Measurements from ENCODE around the gene LYZL6.
"Not testable (repeated sequence)": the region's sequence is repeated elsewhere in the genome, so short reads cannot be mapped to it uniquely, and the experiment has no call there.

LYZL6 gene

DNA sequence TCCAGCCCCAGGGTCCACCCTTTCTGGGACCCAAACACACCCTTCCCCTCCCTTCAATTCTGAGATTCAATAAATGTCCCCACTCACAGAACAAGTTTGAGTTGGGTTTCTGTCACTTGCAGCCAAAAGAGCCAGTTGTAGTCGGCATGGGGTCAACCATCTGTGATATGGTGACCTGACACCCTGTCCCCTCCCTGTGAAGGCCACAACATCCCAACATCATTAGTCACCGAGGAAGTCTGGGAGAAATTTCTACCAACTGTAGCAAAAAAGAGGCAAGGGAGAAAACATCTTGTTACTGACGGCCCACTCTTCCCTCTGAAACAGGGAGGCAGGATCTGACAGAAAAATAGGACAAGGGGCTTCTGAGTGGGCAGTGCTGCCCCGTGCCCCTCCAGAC, 638 bp upstream of the LYZL6 start:
- DNase-seq: no peak

DNA sequence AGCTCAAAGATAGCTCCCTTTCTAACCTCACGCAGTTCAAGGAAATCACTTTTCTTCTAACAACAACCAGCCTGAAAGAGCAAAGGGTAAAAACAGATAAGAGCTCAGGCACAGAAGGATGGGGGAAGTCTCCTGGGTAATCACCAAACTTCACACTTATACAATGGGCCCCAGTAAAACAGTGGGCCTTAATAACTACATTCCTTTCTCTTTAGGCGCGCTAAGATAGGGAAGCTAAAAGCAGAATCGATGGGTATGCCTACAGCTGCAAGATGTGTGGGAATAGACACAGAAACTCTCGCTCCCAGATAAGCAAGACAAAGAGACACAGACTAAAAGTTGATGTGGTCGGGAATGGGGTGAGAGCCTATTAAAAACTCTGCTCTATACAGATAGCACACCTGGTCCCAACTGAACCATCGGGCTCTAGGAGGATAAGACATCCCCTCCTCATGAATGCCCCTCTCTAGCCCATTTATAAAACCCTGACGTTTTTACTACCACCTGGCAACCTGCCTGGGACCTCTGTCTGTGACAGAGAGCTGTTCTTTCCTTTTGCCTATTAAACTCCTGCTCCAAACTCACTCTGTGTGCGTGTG, 826 bp downstream of the LYZL6 start:
- DNase-seq: no peak

DNA sequence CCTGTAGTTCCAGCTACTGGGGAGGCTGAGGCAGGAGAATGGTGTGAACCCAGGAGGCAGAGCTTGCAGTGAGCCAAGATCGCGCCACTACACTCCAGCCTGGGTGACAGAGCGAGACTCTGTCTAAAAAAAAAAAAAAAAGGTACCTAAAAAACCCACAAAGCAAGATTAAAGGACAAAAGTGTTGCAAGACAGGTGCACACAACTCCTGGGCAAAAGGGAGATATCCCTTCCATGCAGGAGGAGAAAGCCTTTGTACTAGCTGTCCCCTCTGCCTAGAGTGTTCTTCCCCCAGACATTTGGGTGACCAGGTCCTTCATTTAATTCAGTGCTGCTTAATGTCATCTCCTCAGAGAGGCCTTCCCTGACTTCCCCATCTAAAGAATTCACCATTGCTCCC, 5.0 kb downstream of the LYZL6 start:
- DNase-seq: not testable (repeated sequence)

DNA sequence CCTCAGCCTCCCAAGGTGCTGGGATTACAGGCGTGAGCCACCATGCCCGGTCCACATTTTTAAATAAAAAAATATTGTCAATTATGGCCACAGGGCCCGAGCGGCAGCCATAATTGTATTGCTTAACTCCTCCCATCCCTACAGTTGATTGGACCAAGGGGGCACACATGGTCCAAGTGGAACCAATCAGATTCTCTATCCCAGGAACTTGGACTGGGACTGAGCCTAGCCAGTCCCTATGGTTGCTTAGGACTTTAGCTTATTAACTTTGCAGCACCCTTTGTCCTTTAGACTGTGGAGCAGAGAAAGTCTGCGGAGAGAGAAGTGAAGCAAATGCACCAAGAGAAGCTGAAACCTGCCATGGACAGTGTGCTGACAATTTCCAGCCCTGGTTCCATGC, 7.5 kb downstream of the LYZL6 start:
- no peak for DNase-seq

DNA sequence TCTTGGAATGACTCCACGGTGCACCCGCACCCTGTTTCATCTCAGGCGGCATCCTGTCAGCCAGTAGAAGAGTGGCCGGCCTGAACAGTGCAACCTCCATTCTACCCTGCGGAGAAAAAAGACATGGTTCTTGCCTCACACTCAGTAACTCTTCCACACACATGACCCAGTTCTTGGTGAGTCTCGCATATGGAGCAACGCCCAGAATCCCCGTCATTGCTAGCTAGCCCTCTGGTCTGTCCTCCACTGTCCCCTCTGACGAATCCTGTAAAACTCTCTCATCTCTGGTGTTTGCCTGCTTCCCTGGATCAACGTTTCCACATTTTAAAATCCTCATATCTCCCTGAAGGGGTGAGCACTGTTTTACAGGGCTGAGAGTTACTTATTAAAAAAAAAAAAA, 8.8 kb downstream of the LYZL6 start:
- no peak for DNase-seq

DNA sequence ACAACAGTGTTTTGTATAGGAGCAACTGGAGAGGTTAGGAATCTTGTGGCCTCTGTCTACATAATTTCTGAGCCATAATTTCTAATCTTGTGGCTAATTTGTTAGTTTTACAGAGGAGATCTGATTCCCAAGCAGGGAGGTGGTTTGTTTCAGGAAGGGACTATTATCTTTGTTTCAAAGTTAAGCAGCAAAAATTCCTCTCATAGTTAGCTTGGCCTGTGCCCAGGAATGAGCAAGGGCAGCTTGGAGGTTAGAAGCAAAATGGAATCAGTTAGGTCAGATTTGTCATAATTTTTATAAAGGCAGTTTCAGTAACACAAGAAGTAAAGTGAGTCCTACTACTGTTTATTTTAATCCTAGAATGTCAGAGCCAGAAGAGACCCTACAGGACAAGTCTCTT, 10.9 kb downstream of the LYZL6 start:
- DNase-seq: no peak

DNA sequence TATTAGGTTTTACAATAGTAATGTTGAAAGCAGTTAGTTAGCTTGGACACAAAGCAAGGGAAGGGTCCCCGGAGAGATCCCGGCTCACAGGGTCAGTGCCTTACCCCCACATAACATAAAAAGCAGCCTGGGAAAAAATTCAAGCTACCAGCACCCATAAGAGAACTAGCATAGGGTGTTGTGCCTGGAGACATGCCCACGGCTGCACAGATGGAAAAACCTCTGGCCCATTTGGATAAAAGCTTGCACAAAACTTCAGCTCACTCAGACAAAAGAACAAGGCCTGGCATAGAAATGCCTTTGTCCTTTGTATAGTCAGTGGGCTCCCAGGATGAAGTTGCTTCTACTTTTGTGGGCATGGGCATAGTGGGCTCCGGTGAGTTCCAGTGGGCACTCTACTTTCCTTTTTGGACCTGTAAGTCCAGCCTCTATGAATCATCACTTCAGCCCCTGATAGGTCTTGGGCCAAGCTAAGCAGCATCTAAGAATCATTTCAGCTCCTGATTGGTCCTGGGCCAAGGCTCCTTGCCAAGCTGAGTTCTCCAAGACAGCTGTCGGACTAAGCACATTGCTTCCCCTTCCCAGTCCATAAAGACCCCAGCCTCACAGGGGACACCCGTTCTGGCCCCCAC, 11.6 kb downstream of the LYZL6 start:
- DNase-seq: no peak

DNA sequence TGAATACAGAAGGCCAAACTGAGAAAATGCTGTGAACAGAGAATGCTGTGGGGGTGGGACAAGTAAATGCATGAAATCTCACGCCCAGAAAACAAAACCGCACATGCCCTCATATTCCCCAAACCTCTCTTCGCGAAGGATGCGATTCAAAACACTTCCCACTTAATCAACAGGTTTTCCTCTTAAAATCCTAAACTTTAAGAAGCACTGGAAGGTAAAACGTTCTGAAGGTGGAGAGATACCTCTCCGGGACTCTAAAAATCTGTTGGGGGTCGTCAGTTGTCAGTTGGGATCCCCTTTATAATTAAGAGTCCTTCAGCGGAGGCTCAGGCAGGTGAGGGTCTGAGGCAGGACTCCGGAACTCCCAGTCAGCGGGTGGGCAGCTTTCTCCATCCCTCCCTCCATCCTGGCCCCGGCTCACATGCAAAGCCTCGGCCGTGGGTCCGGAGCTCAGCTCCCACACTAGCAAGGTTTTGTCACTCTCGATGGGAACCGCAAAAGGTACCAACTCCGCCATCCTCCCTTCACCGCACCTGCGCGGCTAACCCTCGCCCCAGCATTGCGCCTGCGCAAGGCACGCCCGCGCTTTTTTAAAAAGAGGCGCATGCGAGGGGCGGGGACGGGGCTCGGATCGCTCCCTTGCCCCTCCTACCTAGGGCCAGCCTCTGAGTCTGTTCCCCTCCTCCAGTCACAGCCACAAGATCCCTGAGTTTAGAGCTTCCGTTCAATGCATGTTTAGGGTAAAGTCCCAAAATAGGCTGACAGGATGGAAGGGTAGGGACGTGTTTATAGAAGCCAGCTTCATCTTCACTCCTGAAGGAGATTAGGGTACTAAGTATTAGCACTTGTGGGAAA, 13.1 kb downstream of the LYZL6 start, which contains the start of gene RDM1:
TSS of gene RDM1 (minus strand) at position 563 of the 855 bp plus-strand sequence. CDS start at position 517, 46 bp downstream.
- no peak for DNase-seq

DNA sequence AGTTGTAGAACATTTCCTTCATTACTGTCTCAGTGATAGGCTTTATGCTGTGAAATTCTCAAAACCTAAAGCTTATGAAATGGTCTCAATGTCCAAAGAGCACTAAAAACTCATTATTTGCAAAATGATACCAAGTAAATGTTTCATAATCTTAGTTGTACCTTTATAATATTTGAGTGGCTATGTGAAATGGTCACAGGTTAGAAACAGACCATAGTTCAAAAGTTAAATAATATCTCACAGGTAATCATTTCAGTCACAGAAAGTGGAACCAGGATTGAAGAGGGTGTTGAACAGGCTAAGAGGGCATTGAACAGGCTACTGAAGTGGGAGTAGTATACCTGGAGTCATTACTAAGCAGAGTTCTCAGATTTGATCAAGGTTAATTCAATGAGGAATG, 15.8 kb downstream of the LYZL6 start:
- DNase-seq: no peak

DNA sequence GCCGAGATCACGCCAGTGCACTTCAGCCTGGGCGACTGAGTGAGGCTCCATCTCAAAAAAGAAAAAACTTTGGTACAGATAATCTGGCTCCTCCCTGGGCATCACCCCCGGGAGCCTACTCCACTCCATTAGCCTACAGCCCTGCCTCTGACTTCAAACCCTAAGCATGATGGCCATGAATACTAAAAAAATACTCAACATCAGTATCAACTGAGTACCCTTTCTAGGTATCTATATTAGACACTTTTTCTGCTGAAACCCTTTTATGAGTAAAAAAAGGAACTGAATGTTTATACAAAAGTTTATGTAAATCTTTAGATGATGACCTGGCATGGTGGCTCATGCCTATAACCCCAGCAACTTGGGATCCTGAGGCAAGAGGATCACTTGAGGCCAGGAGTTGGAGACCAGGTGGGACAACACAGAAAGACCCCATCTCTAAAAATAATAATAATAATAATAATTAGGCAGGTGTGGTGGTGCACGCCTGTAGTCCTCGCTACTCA, 19.9 kb downstream of the LYZL6 start:
- no peak for DNase-seq

DNA sequence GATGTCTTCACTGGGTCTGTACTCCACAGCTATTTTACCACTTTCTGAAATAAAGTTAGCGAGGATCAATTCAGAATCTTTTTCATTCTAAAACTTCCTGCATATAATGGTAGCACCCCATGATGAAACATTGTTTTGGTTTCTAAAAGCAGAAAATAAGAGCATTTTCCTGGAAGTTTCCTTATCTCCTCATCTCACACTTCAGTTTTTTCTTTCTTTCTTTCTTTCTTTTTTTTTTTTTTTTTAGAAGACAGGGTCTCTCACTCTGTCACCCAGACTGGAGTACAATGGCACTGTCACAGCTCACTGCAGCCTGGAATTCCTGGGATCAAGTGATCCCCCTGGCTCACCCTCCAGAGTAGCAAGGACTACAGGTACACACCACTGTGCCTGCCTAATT, 23.3 kb downstream of the LYZL6 start:
- DNase-seq: no peak

DNA sequence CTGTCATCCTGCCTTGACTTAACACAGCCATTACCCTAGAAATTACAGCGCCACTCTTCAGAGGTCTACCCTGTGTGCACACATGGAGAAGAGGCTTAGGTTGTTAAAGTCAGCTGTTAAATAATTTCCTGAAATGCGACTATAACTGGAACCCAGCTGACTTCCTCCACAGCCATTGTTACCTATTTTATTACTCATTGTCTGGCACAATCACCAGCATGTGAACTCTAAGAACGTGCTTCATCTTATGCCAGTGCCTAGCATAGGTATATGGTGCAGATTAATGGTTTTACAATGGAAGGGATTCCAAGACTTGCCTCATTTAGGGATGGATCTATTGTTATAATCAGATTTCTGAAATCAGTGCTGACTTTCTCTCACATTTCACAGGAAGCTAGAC, 24.8 kb downstream of the LYZL6 start:
- DNase-seq: no peak

DNA sequence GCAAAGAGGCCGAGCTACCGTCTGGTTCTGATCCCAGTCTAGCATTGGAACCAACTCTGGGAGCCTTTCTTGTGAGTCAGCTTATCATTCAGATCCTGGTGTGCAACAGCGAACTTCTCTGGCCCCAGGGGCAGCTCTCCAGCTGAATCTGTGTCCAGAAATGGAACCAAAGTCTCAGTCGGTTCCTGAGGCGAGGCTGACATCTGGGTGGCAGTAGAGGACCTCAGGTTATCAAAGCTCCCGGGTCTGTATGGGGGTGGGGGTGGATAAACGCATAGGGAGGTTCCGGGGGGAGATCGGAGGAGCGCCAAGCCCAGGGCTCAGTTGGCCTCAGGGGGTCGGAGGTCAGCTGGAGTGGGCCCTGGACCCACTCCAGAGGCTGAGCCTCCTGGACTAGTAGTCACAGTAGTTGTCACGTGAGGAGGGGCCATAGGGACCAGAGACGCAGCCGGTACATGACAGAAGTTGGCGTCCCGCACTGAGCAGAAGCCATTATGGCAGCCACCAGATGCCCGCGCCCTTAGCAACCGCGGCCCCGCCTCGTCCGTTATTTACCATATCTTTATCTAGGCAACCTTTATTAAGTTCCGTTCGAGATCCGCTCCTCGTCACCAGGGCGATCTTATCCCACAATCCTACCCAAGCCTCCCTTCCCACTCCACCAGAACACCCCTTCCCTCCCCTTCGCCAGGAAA, 25.8 kb downstream of the LYZL6 start:
- DNase-seq: no peak

DNA sequence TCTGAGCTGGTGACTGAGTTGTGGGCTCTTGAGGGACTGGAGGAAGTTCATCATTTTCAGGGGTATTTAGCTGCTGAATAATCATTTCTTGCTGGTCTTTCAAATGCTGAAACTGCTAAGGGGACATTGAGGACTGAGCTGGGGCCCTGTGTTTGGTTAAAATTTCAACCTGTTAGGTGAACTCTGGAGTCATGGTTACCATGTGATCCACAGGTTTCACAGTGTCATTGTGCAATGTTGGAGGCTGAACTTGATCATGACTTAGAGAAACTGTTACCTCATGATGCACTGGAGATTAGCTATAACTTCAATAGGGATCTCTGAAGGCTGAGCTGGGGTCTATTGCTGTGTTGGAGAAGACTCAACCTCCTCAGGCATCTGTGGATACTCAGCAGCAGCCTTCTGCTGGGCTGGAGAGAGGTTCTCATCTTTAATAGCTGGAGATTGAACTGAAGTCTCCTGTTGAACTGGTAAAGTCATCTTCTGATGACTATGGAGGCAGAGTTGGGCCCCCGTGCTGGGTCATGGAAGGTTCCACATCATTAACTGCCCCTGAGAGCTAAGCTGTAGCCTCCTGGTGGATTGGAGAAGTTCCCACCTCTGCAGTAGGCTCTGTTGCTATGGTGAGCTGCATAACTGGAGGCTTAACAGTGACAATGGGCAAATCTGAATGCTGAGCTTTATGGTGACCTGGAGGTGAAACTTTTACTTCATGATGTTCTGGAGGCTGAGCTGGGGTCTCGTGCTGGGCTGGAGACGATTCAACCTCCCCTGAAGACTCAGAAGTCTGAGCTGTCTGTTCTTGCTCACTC, 28.2 kb downstream of the LYZL6 start:
- DNase-seq: no peak

DNA sequence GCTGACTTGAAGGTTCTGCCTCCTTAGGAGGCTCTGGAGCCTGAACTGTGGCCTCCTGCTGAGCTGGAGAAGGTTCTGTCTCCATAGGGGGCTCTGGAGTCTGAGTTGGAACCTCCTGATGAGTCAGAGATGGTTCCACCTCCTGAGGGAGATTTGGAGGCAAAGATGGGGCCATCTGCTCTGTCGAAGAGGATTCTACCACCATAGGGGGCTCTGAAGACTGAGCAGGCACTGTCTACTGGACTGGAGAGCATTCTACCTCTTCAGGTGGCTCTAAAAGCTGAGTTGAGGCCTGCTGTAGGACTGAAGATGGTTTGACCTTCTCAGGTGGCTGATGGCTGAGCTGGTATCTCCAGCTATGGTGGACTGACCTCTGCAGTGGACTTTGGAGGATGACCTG, 29.2 kb downstream of the LYZL6 start:
- no peak for DNase-seq

DNA sequence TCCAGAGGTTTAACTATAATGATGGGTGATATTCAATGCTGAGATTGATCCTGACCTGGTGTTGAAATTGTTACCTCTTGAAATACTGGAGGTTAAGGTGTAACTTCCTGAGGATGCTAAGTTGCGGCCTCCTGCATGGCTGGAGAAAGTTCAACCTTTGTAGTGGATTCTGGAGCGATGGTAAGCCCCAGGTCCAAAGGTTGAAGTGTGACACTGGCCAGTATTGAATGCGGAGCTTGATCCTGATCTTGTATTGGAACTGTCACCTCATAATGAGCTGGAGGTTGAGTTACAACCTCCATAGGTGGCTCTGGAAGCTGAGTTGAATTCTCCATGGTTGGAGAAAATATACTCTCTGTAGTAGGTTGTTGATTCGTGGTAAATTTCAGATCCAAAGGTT, 29.9 kb downstream of the LYZL6 start:
- no peak for DNase-seq

DNA sequence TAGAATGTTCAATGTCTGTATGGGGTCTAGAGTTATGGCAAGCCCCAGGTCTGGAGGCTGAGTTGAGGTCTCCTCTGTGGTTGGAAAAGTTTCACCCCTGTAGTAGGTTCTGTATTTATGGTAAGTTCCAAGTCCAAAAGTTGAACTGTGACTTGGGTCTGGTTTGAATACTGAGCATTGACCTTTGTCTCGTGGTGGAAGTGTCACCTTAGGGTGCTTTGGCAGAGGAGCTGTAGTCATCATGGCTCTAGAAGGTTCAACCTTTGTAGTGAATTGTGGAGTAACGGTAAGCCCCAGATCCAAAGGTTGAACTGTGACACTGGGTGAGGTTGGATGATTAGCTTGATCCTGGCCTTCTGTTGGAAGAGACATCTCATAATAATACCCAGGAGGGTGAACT, 30.6 kb downstream of the LYZL6 start:
- no peak for DNase-seq

DNA sequence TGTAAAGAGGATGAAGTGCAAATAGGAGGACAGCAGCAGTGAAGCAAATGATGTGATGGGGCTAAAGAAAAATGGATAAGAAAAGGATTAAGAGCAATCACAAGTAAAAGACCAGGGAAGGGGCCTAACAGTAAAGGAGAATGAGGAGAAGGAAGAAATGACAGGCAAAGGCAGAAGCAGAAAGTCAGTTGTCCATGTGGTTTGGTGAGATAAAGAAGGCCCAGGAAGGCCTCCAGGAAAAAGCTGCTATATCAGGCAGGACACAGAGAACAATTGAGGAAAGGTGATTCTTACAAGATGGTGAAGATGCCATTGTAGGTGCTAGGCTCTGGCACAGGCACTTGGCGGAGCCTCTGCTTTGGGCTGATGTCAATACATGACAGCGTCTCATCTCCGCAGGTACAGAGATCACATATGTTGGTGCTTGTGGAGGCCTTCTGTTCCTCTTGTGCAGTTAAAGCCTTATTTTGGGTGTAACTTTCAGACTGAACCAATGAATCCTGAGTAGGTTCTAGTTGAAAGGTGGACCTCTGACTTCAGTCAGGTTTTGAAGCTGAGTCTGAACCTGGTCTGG, 31.1 kb downstream of the LYZL6 start:
- no peak for DNase-seq

DNA sequence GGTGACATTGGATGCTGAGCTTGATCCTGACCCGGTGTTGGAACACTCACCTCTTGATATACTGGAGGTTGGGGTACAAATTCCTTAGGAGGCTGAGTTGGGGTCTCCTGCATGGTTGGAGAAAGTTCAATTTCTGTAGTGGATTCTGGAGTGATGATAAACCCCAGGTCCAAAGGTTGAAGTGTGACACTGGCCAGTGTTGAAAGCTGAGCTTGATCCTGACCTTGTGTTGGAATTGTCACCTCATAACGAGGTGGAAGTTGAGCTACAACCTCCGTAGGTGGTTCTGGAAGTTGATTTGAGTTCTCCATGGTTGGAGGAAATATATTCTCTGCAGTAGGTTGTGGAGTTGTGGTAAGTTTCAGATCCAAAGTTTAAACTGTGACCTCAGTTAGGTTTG, 34.1 kb downstream of the LYZL6 start:
- no peak for DNase-seq

DNA sequence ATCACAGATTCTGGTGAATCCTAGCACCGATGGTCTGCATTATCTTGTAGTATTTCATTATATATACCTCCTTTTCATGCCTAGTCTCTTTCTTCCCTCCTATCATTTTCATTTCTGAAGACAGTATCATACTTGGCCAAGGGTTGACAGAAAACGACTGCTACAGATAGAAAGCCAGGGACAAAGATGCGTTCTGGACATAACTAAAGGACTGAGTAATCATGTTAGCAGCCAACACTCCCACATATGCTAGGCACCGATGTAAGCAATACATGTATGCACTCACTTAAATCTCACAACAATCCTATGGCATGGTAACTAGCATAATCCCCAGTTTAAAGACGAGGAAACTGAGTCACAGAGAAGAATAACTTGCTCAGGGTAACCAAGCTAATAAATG, 35.8 kb downstream of the LYZL6 start:
- no peak for DNase-seq

DNA sequence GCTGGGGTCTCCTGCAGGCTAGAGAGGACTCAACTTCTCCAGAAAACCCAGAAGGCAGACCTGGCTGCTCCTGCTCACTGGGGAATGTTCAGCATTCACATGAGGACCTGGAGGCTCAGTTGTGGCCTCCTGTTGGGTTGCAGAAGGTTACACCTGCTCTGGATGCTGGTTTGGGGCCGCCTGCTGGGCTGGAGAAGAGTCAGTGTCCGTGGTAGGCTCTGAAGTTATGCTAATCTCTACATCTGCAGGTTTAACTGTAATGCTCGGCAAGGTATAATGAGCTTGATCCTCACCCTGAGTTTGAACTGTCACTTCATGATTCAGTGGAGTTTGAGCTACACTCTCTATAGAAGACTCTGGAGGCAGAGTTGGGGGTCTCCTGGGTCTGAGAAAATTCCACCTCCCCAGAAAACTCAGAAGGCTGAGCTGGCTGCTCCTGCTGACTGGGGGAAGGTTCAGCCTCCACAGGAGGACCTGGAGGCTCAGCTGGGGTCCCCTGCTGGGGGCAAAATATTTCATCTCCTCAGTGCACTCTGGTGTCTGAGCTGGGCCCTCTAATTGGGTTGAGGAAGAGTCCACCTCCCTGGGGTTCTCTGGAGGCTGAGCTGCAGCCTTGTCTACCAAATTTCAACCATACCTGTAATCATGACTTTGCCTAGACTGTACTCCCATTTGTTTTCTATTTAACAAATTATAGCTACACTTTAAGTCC, 36.4 kb downstream of the LYZL6 start:
- DNase-seq: no peak

Data from cortex of kidney (tissue), 1 donor.